MM.1S (cell line): ENCODE results near the gene PRKCH.

Source experiments
- EZH2 ChIP-seq: fragments of 300-600 bp; sonication (generic); optimal IDR thresholded peaks from 2 replicates; pipeline ENCODE3; 2017; ENCODE audit warnings: low read depth, mild to moderate bottlenecking, antibody characterized with exemption, low read length, mixed read lengths
- TF ChIP-seq, protein P1 (sequence below): fragments of 300-600 bp; sonication (generic); IDR thresholded peaks from 2 replicates; pipeline ENCODE4 v1.5.1; 2016; ENCODE audit warnings: antibody characterized with exemption, low read length, mixed read lengths

DNA sequence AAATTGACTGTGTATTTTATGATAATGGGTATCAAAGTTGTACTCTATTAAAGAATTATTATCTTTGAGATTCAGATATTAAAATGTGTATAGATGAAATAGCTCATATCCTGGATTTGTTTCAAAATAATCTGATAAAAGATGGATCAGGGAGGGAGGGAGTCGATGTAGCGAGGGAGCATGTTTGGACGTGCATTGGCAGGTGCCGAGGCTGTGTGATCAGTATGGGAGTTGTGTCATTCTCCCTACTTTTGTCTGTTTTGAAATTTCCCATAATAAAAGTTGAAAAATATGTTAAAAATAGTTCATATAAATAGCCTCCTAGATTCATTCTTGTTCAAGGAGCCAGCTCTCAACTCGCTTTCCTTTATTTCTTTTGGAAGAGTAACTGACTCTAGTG lies 202.4 kb downstream of the PRKCH start:
- TF ChIP-seq, protein P1, sequence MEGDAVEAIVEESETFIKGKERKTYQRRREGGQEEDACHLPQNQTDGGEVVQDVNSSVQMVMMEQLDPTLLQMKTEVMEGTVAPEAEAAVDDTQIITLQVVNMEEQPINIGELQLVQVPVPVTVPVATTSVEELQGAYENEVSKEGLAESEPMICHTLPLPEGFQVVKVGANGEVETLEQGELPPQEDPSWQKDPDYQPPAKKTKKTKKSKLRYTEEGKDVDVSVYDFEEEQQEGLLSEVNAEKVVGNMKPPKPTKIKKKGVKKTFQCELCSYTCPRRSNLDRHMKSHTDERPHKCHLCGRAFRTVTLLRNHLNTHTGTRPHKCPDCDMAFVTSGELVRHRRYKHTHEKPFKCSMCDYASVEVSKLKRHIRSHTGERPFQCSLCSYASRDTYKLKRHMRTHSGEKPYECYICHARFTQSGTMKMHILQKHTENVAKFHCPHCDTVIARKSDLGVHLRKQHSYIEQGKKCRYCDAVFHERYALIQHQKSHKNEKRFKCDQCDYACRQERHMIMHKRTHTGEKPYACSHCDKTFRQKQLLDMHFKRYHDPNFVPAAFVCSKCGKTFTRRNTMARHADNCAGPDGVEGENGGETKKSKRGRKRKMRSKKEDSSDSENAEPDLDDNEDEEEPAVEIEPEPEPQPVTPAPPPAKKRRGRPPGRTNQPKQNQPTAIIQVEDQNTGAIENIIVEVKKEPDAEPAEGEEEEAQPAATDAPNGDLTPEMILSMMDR = no peak
- no peak for TF ChIP-seq EZH2
